ENCODE results near the gene ZBTB17. TPM values are rescaled to one million over a fixed set of nuclear protein-coding genes. Genes with fewer than 3 reads are reported as not detected.
A peak's percentile ranks its signal among the peaks of the same experiment; 100 is the strongest.

Gene ZBTB17
- total and polyA plus RNA-seq, 2 of the 4 experiments (the other 2 are of a cell fraction), result 26.3 to 58.2 TPM

DNA sequence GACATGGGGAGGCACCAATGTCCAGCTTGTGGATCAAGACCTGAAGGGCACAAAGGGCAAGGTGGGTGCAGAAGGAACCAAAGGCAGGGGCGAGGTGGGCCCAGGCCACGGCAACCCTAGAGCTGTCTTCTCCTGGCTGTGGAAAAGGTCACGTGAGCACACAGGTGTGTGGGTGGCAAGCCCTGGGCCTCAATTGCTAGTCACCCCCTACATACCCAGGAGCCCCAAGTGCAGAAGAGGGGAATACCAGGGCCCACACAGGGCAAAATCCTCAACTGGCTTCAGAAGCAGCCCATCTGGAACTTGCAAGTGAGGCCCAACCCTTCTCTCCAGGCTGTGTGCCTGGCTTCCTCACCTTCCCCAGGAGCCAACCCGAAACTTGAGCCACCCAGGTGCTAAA lies 25.6 kb downstream of the ZBTB17 start:
- intact Hi-C loops (cut with micrococcal nuclease), result no loop called here
- H2AK5ac ChIP-seq (ENCODE audit: low read depth, low read length), result peak overlapping the region; percentile 99

More for the DNA sequence above, 25.6 kb downstream of the ZBTB17 start:
- WGBS, 2 experiments (ENCODE audit: extremely low coverage in 2 of 2, insufficient read length in 1 of 2), result 90% methylated on average over 2 of the region's 4 CpGs; no CpG with 5 or more reads in 1 of the 2 experiments
- H3K9ac ChIP-seq (ENCODE audit: low read depth, low read length), result peak overlapping the region; percentile 3; the same call in 1 of the 2 replicates
- ATAC-seq (ENCODE audit: low read depth), result no peak
- H3K18ac ChIP-seq (ENCODE audit: low read depth, low read length), result peak overlapping the region; percentile 56
- H3K4me2 ChIP-seq (ENCODE audit: low read depth, low read length), result peak overlapping the region; percentile 2
- H3K9me1 ChIP-seq (ENCODE audit: insufficient read depth, low read length), result peaks cover 53% of the 10 kb centered on the region
- peak overlapping the region; percentile 97 for H3K4ac ChIP-seq (ENCODE audit: low read depth, low read length)
- ChIA-PET CTCF (interaction anchor here (0.9 to 1.6 kb wide), 3 partner anchors 22 to 159 kb away, joined by 3 to 4 read pairs (median 4); no protein-coding TSS in a partner anchor), POLR2A (ENCODE audit: unreplicated experiment) (no interaction called here)
- H2BK120ac ChIP-seq (ENCODE audit: low read depth, low read length), result peak overlapping the region; percentile 91
- H3K4me1 ChIP-seq (ENCODE audit: control insufficient read depth, insufficient read depth, low read length), result peaks cover 51% of the 10 kb centered on the region
- peak overlapping the region; percentile 87 for H2AFZ ChIP-seq (replicated peaks; ENCODE audit: low read length, poor library complexity)
- H2BK15ac ChIP-seq (ENCODE audit: low read depth, low read length), result peak overlapping the region; percentile 64; the same call in 2 of the 3 replicates
- H4K5ac ChIP-seq (ENCODE audit: low read depth, low read length), result peak overlapping the region; percentile 17; the same call in 1 of the 2 replicates
- peak overlapping the region; percentile 93 for H3K23ac ChIP-seq (ENCODE audit: low read depth, low read length)
- peak overlapping the region; percentile 40 to 81 for H4K8ac ChIP-seq (ENCODE audit: low read depth in 2 of 2, low read length in 2 of 2)
- in situ Hi-C loops (cut with MboI; ENCODE audit: low sequenced_read_pairs) (no loop called here), dilution Hi-C loops (cut with HindIII; ENCODE audit: low sequenced_read_pairs, unreplicated experiment) (no loop called here)
- H3K27ac ChIP-seq (ENCODE audit: insufficient read depth, low read length), result peak overlapping the region; percentile 87
- H3K27me3 ChIP-seq (ENCODE audit: control insufficient read depth, insufficient read depth, low read length), result no peaks in the 10 kb centered on the region
- no peak overlapping the region for H3K4me3 ChIP-seq (ENCODE audit: insufficient read depth, low read depth, low read length)
- TF ChIP-seq, protein P1, sequence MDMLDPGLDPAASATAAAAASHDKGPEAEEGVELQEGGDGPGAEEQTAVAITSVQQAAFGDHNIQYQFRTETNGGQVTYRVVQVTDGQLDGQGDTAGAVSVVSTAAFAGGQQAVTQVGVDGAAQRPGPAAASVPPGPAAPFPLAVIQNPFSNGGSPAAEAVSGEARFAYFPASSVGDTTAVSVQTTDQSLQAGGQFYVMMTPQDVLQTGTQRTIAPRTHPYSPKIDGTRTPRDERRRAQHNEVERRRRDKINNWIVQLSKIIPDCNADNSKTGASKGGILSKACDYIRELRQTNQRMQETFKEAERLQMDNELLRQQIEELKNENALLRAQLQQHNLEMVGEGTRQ (IDR thresholded peaks at IDR 0.05; ENCODE audit: low read depth, low read length), result no peak
- TF ChIP-seq, protein P2, sequence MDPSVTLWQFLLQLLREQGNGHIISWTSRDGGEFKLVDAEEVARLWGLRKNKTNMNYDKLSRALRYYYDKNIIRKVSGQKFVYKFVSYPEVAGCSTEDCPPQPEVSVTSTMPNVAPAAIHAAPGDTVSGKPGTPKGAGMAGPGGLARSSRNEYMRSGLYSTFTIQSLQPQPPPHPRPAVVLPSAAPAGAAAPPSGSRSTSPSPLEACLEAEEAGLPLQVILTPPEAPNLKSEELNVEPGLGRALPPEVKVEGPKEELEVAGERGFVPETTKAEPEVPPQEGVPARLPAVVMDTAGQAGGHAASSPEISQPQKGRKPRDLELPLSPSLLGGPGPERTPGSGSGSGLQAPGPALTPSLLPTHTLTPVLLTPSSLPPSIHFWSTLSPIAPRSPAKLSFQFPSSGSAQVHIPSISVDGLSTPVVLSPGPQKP (IDR thresholded peaks at IDR 0.05; ENCODE audit: borderline replicate concordance, low read depth, low read length), result no peak
- TF ChIP-seq, protein P3, sequence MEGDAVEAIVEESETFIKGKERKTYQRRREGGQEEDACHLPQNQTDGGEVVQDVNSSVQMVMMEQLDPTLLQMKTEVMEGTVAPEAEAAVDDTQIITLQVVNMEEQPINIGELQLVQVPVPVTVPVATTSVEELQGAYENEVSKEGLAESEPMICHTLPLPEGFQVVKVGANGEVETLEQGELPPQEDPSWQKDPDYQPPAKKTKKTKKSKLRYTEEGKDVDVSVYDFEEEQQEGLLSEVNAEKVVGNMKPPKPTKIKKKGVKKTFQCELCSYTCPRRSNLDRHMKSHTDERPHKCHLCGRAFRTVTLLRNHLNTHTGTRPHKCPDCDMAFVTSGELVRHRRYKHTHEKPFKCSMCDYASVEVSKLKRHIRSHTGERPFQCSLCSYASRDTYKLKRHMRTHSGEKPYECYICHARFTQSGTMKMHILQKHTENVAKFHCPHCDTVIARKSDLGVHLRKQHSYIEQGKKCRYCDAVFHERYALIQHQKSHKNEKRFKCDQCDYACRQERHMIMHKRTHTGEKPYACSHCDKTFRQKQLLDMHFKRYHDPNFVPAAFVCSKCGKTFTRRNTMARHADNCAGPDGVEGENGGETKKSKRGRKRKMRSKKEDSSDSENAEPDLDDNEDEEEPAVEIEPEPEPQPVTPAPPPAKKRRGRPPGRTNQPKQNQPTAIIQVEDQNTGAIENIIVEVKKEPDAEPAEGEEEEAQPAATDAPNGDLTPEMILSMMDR (conservative IDR thresholded peaks at IDR 0.05; ENCODE audit: low read depth, low read length), result no peak
- no peak for TF ChIP-seq FOS (IDR thresholded peaks at IDR 0.05; ENCODE audit: low read depth, low read length)
- TF ChIP-seq RAD21 (IDR thresholded peaks at IDR 0.05; ENCODE audit: low read length), result no peak
- no peak for TF ChIP-seq MAFK (IDR thresholded peaks at IDR 0.05; ENCODE audit: low read depth, low read length)
- no peak for TF ChIP-seq SMC3 (IDR thresholded peaks at IDR 0.05; ENCODE audit: low read depth, low read length)
- H2AK9ac ChIP-seq (replicated peaks; ENCODE audit: low read depth, low read length, poor library complexity), result peak overlapping the region; percentile 100
- H3K14ac ChIP-seq (replicated peaks; ENCODE audit: low read depth, low read length), result peak overlapping the region; percentile 97
- H4K20me1 ChIP-seq (ENCODE audit: insufficient read depth, low read length), result peaks cover 6% of the 10 kb centered on the region; the same call in 1 of the 2 replicates
- no peaks in the 10 kb centered on the region for H3K9me3 ChIP-seq (ENCODE audit: control insufficient read depth, insufficient read depth, low read length)
- H3K79me1 ChIP-seq (ENCODE audit: low read depth in 1 of 2, low read length in 2 of 2), result peaks cover 49 to 82% of the 10 kb centered on the region in 2 experiments
- peak overlapping the region; percentile 45 for H3K56ac ChIP-seq (ENCODE audit: extremely low read depth, insufficient read depth, low read length)
- H2BK20ac ChIP-seq (ENCODE audit: low read depth, low read length), result peak overlapping the region; percentile 80
- H4K91ac ChIP-seq (ENCODE audit: insufficient read depth, low read depth, low read length), result peak overlapping the region; percentile 97
- peak overlapping the region; percentile 95 for H2BK5ac ChIP-seq (ENCODE audit: low read depth, low read length, poor library complexity, severe bottlenecking)
- peaks cover 28% of the 10 kb centered on the region for H3K36me3 ChIP-seq (ENCODE audit: control insufficient read depth, insufficient read depth, low read length)
- DNase-seq, result no peak
- no TSS peak for BruUV-seq (replicated peaks)
